GM12865 (cell line): ENCODE data around the gene ABHD12.

Source experiments
- DNase-seq: peaks from one replicate; pipeline ENCODE4 v3.0.0; 2010; ENCODE audit warnings: low read depth
- H3K4me3 ChIP-seq: 2 replicates; pipeline ENCODE4 v1.5.1; 2011; ENCODE audit warnings: mild to moderate bottlenecking, low read depth, low read length, control low read depth
- CTCF ChIP-seq: IDR thresholded peaks from 2 replicates; pipeline ENCODE4 v1.5.1; 2011; ENCODE audit warnings: low read length, control low read depth, low read depth, inconsistent platforms; ENCODE audit not compliant: insufficient read depth; ENCODE audit errors: missing control alignments

Gene ABHD12

GRCh38 chr20:25390538-25391528 is at the start of gene ABHD12:
Gene ABHD12, minus strand, starts transcription at chr20:25390835. Its CDS starts 132 bp downstream, at chr20:25390703.
- TF ChIP-seq CTCF: no peak
- peak; percentile 98 for DNase-seq
- peak within 1 kb of the TSS; percentile 98 for H3K4me3 ChIP-seq

- no peak for TF ChIP-seq CTCF
- peak; percentile 5 for DNase-seq
- no peak overlapping the region for H3K4me3 ChIP-seq
These were observed 48.7 kb upstream of the ABHD12 start for GRCh38 chr20:25439328-25439727.

- no peak overlapping the region for H3K4me3 ChIP-seq
- TF ChIP-seq CTCF: no peak
- no peak for DNase-seq
These were observed 46.5 kb upstream of the ABHD12 start for GRCh38 chr20:25437153-25437581.

GRCh38 chr20:25424536-25424935 is 33.9 kb upstream of the ABHD12 start:
- no peak for TF ChIP-seq CTCF
- no peak for DNase-seq
- no peak overlapping the region for H3K4me3 ChIP-seq

- H3K4me3 ChIP-seq: no peak overlapping the region
- DNase-seq: no peak
- no peak for TF ChIP-seq CTCF
These were observed 31.4 kb upstream of the ABHD12 start for GRCh38 chr20:25422032-25422431.

GRCh38 chr20:25421102-25421501 is 30.5 kb upstream of the ABHD12 start:
- TF ChIP-seq CTCF: no peak
- no peak overlapping the region for H3K4me3 ChIP-seq
- no peak for DNase-seq

- no peak for DNase-seq
- TF ChIP-seq CTCF: no peak
- no peak overlapping the region for H3K4me3 ChIP-seq
These were observed 28.1 kb upstream of the ABHD12 start for GRCh38 chr20:25418776-25419175.
